ENCODE measurements around the gene KCNN4. TPM values are rescaled to one million over a fixed set of nuclear protein-coding genes. Genes with fewer than 3 reads are reported as not detected.
"Not testable (repeated sequence)": the region's sequence is repeated elsewhere in the genome, so short reads cannot be mapped to it uniquely, and the experiment has no call there.

Gene KCNN4
- total RNA-seq, 1 experiment from 2014 or later = 2.1 TPM

GRCh38 chr19:43775299-43775890, 5.4 kb downstream of the KCNN4 start:
- no peak for DNase-seq (ENCODE audit: low read depth)

- not testable (repeated sequence) for DNase-seq (ENCODE audit: low read depth)
These were observed 5.9 kb downstream of the KCNN4 start for GRCh38 chr19:43774940-43775258.

GRCh38 chr19:43774103-43774939, 6.5 kb downstream of the KCNN4 start:
- peak; percentile 47 for DNase-seq (ENCODE audit: low read depth)

GRCh38 chr19:43773725-43774102, 7.1 kb downstream of the KCNN4 start:
- DNase-seq (ENCODE audit: low read depth) = no peak

GRCh38 chr19:43769256-43769655, 11.5 kb downstream of the KCNN4 start:
- DNase-seq (ENCODE audit: low read depth) = no peak

GRCh38 chr19:43768273-43769050, 12.3 kb downstream of the KCNN4 start:
- DNase-seq (ENCODE audit: low read depth) = no peak

- no peak for DNase-seq (ENCODE audit: low read depth)
These were observed 13.0 kb downstream of the KCNN4 start for GRCh38 chr19:43767818-43768217.

GRCh38 chr19:43767316-43767715, 13.5 kb downstream of the KCNN4 start:
- no peak for DNase-seq (ENCODE audit: low read depth)

- DNase-seq (ENCODE audit: low read depth) = no peak
These were observed 14.1 kb downstream of the KCNN4 start for GRCh38 chr19:43766755-43767043.

GRCh38 chr19:43765109-43765876, 15.5 kb downstream of the KCNN4 start:
- peak; percentile 96 for DNase-seq (ENCODE audit: low read depth)

- DNase-seq (ENCODE audit: low read depth) = not testable (repeated sequence)
These were observed 16.1 kb downstream of the KCNN4 start for GRCh38 chr19:43764684-43765083.

- no peak for DNase-seq (ENCODE audit: low read depth)
These were observed 17.3 kb downstream of the KCNN4 start for GRCh38 chr19:43763473-43763939.

GRCh38 chr19:43762814-43763213, 18.0 kb downstream of the KCNN4 start:
- no peak for DNase-seq (ENCODE audit: low read depth)

- DNase-seq (ENCODE audit: low read depth) = no peak
These were observed 19.8 kb downstream of the KCNN4 start for GRCh38 chr19:43760941-43761340.

GRCh38 chr19:43759515-43759914, 21.3 kb downstream of the KCNN4 start:
- peak; percentile 85 for DNase-seq (ENCODE audit: low read depth)

- peak; percentile 61 for DNase-seq (ENCODE audit: low read depth)
These were observed 25.4 kb downstream of the KCNN4 start for GRCh38 chr19:43755256-43755801.

- peak; percentile 97 for DNase-seq (ENCODE audit: low read depth)
These were observed 26.1 kb downstream of the KCNN4 start, which contains the start of gene SMG9 for GRCh38 chr19:43754503-43755255. TSS of gene SMG9 (minus strand) at chr19:43754962. CDS start at chr19:43750741, 4,221 bp downstream.

- DNase-seq (ENCODE audit: low read depth) = no peak
These were observed 26.6 kb downstream of the KCNN4 start for GRCh38 chr19:43754253-43754502.

GRCh38 chr19:43752287-43752875, 28.4 kb downstream of the KCNN4 start:
- no peak for DNase-seq (ENCODE audit: low read depth)

GRCh38 chr19:43751466-43752220, 29.1 kb downstream of the KCNN4 start:
- DNase-seq (ENCODE audit: low read depth) = no peak
